HG03139 (cell line): ENCODE measurements around the gene WHRN.

Experiments used
- ATAC-seq: cut with Tn5 transposase; IDR thresholded peaks from one replicate; pipeline ENCODE4 v1.9.1; 2021; ENCODE audit not compliant: unreplicated experiment

Gene WHRN

GRCh38 chr9:114369216-114370130 is 135.8 kb downstream of the WHRN start:
- ATAC-seq: no peak

- ATAC-seq: no peak
Measured at GRCh38 chr9:114367772-114368569, 137.3 kb downstream of the WHRN start.

- ATAC-seq: no peak
Measured at GRCh38 chr9:114367366-114367765, 137.9 kb downstream of the WHRN start.

- ATAC-seq: peak; percentile 46
Measured at GRCh38 chr9:114366334-114367128, 138.7 kb downstream of the WHRN start.

GRCh38 chr9:114365194-114365593 is 140.1 kb downstream of the WHRN start:
- no peak for ATAC-seq

- no peak for ATAC-seq
Measured at GRCh38 chr9:114364134-114365041, 140.9 kb downstream of the WHRN start.

- no peak for ATAC-seq
Measured at GRCh38 chr9:114363424-114363823, 141.8 kb downstream of the WHRN start.

GRCh38 chr9:114362394-114362793 is 142.9 kb downstream of the WHRN start:
- ATAC-seq: no peak

- ATAC-seq: no peak
Measured at GRCh38 chr9:114361542-114361941, 143.7 kb downstream of the WHRN start.

GRCh38 chr9:114359801-114360200 is 145.5 kb downstream of the WHRN start:
- ATAC-seq: no peak

GRCh38 chr9:114357911-114358328 is 147.4 kb downstream of the WHRN start:
- no peak for ATAC-seq

- no peak for ATAC-seq
Measured at GRCh38 chr9:114357360-114357759, 147.9 kb downstream of the WHRN start.

GRCh38 chr9:114356792-114357191 is 148.5 kb downstream of the WHRN start:
- no peak for ATAC-seq

GRCh38 chr9:114355821-114356220 is 149.5 kb downstream of the WHRN start:
- no peak for ATAC-seq
